Stimulated activated CD8-positive, alpha-beta memory T cell treated with anti-CD3 and anti-CD28 coated beads, Interleukin-12 subunit alpha, Interleukin-12 subunit beta, amount 100 ng/mL, for 24 hours (primary cell): ENCODE results near the gene L1CAM.

Experiments used
- DNase-seq: peaks from one replicate; pipeline ENCODE4 v3.0.0-alpha.2; 2020; ENCODE audit errors: extremely low read depth

The L1CAM gene

GRCh38 chrX:153925387-153925738 lies 39.4 kb upstream of the L1CAM start:
- no peak for DNase-seq

- no peak for DNase-seq
These were observed 38.3 kb upstream of the L1CAM start for GRCh38 chrX:153924149-153924861.

- DNase-seq = no peak
These were observed 37.2 kb upstream of the L1CAM start for GRCh38 chrX:153922932-153923857.

DNA sequence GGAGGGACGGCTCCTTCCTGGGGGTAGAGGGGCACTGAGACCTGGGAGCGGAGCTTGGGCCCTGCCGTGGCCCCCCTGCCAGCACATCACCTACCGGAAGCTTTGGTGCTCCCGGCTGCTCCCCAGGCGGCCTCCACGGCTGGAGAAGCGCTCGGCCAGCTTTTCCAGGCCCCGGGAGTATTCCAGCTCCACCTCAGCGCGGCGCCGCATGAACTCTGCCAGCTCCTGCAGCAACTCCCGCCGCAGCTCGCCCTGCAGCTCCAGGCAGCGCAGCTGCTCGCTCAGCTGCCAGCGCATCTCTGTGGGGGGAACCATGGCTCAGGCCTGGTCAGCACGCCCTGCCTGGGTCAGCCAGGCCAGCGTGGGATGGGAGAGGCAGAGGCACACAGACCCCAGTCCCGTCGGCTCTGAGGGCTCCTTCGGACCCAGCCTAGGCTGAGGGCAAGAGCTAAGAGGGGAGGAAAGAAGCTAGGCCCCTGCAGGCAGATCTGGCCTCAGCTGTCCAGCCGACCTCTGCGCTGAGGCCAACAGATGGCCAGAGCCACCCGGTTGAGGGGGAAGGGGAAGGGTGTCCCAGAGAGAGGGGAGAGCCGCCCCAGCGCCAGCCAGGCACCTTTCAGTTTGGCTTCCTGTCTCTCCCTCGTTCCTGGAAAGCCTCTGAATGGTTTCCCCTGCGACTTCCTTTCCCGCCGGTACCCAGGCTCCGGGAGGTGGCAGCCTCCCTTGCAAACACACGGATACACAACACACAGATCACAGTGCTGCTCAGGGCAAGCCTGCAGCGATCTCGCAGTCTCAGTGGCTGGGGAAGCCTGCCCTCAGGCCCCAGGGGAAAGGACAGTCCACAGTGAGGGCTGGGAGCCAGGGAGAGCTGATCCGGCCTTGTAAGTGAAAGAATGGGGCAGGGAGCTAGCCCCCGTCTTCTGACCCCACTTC lies 35.8 kb upstream of the L1CAM start:
- no peak for DNase-seq

- DNase-seq = no peak
These were observed 35.1 kb upstream of the L1CAM start for GRCh38 chrX:153921070-153921469.

GRCh38 chrX:153920546-153920945 lies 34.6 kb upstream of the L1CAM start:
- no peak for DNase-seq

DNA sequence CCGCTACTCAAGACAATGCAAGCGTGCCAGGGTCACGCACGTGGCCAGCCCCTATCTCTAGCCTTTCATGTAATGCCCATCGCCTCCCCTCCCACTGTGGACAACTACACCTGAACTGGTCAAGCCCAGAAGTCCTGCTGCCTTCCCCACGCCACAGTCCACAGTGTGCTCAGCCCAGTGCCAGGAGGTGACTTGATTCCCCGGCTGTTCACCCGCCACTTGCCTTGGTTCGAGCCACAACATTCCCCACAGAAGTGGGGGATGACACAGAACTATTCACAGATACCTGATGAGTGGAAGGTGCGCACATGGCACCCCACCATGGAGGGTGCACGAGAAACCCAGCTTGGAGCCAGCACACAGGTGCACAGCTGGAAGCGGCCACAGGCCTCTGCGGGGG lies 33.3 kb upstream of the L1CAM start:
- DNase-seq = no peak

- no peak for DNase-seq
These were observed 31.9 kb upstream of the L1CAM start for GRCh38 chrX:153917869-153918268.

DNA sequence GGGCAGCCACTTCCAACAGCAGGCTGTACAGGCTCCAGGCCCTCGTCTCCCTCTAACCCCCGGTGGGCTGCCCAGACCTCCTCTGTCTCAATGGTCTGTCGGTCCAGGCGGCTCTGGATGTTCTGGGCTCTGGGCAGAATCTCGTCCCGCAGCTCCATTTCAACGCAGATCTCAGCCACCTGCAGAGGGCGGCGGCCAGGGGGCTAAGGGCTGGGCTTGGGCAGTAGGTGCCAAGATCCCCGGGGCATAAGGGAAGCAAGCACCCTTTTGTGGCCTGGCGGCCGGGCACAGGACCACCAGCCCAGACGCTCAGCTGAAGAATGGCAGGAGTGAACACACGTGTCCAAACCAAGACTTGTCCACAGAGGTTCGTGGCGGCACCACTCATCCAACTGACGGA lies 27.7 kb upstream of the L1CAM start:
- no peak for DNase-seq

DNA sequence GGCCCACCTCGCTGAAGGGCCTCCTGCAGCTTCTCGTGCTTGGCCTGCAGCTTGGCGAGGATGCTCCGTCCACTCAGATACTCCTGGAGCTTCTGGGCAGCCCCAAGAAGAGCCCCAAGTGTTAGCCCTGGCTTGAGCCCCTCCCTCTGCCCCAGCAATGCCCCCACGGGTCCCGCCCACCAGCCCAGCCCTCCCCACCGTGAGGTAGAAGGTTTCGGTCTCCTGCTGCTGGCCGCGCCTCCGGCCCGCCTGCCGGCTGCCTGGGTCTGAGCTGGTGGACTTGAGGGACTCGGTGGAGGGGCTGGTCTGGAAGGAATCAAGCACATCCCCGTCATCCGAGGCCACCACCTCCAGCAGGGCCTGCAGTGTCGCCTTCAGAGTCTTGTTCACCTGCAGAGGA lies 27.2 kb upstream of the L1CAM start:
- DNase-seq = no peak

DNA sequence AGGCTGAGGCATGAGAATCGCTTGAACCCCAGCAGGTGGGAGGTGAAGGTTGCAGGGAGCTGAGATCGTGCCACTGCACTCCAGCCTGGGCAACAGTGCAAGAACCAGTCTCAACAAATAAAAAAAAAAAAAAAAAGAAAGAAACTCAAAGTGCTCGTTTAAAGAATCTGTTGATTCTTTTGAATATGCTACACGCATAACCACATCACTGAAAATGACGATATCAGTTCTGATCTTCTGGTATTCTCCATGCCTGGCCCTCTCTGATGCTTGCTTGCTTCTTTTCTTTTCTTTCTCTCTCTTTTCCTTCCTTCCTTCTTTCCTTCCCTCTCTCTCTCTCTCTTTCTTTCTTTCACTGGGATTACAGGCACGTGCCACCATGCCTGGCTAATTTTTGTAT lies 25.8 kb upstream of the L1CAM start:
- no peak for DNase-seq

- no peak for DNase-seq
These were observed 24.5 kb upstream of the L1CAM start for GRCh38 chrX:153910446-153910845.

DNA sequence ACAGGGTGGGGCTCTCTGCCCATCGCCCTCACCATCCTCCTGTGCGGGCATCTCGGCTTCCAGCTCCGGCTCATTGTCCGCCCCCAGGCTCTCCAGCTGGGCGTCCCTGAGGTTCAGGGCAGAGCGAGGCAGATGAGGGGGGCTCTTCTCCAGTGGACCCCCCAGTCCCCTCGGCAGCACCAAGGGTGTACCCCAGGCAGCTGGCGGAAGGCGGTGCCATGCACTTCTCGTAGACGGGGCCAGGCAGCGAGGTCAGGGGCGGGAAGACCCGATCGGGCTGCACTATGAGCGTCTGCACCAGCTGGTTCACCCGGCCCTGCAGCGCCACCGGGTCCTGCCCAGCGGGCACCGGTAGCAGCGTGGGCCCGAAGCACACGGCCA lies 24.0 kb upstream of the L1CAM start:
- no peak for DNase-seq

DNA sequence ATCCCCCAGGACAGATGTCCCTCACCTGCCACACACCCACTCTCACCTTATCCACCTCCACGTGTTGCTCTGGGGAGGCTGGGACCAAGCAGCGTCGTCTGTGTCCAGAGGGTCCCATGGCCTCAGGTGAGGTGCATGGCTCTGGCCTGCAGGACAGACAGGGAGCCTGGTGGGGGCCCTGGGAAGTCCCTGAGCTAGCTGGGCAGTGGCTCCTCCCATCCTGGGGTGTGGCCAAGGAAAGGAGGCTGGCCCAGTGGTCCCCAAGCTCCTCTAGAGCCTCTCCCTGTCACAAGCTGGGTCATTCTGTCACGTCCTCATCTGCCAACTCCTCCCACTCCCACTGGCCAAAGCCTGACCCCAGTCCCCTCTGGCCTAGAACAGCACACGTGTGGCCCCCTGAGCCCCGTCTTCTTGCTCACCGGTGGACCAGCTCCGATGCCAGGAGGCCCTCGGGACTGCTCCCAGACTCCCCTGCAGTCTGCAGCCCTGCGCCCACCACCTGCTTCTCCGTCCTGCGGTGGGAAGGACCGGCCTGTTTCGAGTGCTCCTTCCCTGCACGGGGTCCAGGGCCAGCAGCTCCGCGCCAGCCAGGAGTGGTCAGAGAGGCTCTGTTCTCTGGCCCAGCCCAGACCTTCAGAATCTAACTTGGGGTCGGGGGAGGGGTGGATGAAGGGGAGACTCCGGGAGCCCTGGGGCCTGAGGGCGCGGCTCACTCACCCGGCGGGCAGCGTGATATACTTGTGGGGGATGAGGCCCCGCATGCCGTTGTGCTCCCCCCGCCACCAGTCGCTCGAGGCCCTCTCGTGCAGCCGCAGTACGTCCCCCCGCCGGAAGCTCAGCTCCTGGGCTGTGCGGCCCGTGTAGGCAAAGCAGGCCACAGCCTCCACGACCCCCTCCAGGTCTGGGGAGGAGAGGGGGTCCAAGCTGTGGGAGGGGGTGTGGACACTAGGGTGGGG lies 23.3 kb upstream of the L1CAM start:
- DNase-seq = no peak

DNA sequence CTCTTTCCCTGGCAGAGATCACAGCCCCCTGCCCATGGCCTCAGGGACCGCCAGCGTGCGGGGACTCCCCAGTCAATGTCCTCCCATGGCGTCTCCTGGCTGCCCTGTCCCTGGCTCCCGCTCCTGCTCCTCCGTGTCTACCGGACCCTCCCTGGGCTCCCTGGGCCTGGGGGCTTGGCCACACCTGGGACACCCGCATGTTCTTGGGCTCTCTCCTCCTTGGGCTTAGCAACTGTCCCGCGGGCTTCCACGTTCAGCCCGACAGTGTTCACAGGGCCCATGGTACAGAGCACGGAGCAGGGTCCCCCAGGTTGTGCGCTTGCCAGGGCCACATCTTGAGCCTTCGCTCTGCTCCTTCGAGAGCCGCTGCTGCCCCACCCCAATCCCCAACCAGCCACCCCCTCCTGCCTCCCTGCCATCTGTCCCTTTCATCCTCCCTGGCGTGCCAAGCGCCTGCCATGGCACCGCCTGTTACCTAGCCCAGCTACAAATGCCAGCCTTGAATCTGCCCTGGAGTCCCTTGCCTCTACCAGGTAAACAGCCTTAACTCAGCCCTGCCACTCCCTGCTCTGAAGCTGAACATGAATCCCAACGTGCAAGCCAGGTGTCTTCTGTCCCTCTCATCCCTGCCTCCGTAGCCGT lies 22.4 kb upstream of the L1CAM start:
- no peak for DNase-seq

DNA sequence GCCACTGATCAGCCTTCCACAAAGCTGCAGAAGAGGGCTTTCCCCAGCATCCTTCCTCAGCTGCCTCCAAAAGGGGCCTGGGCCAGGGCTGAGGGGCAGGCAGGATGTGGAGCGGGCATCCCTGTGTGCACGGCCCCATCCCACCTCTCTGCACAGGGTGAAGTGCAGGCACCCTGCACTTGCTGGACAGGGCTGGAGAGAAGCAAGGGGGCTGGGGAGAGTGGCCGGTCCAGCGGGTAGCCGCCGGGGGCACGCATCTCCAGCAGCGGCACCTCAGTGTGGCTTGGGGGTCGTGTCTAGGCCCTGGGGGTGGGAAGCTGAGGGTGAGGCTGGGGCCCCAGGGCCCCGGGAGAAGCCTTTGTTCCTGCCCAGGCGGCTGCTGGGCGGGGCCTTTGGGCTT lies 21.5 kb upstream of the L1CAM start:
- DNase-seq = no peak

- DNase-seq = no peak
These were observed 20.3 kb upstream of the L1CAM start for GRCh38 chrX:153906126-153906917.

DNA sequence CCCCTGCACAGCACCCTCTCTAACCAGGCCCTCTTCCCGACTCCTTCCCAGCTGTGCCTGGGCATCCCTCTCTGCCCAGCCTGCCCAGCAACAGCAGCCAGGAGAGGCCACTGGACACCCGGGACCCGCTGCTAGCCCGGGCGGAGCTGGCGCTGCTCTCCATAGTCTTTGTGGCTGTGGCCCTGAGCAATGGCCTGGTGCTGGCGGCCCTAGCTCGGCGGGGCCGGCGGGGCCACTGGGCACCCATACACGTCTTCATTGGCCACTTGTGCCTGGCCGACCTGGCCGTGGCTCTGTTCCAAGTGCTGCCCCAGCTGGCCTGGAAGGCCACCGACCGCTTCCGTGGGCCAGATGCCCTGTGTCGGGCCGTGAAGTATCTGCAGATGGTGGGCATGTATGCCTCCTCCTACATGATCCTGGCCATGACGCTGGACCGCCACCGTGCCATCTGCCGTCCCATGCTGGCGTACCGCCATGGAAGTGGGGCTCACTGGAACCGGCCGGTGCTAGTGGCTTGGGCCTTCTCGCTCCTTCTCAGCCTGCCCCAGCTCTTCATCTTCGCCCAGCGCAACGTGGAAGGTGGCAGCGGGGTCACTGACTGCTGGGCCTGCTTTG lies 19.6 kb upstream of the L1CAM start:
- no peak for DNase-seq
